ENCODE measurements around the gene E2F8. TPM values are rescaled to one million over a fixed set of nuclear protein-coding genes. Genes with fewer than 3 reads are reported as not detected.
A peak's percentile ranks its signal among the peaks of the same experiment; 100 is the strongest.

Gene E2F8
- total RNA-seq, 4 donors from 2014 or later: 0.17 TPM; not detected in 3

DNA sequence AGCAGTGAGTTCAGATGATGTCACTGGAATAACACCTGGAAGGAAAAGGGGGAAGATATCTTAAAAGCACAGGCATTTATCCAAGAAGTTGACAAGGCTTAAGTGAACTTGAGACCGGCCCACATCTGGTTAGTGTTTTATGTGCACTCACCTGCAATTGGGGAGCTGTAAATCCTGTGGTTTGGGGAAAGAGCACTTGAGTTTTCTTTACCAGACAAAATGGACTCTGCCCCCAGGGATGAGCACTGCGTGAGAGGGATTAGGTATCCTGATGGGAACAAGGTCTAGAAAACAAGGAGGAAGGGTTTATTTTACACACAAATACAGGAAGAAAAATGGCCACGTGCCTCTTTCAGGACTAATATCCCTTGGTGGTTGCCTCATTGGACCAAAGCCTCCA is 15.2 kb downstream of the E2F8 start:
- no peak overlapping the region for H3K4me3 ChIP-seq
- intact Hi-C loops (cut with DNase I): no loop called here
- WGBS: 97% methylated on average over 3 of the region's 3 CpGs
- H3K27ac ChIP-seq (replicated peaks in 1 of 4): no peak overlapping the region
- no peaks in the 10 kb centered on the region for H3K4me1 ChIP-seq
- no peaks in the 10 kb centered on the region for H3K27me3 ChIP-seq
- TF ChIP-seq, protein P1, sequence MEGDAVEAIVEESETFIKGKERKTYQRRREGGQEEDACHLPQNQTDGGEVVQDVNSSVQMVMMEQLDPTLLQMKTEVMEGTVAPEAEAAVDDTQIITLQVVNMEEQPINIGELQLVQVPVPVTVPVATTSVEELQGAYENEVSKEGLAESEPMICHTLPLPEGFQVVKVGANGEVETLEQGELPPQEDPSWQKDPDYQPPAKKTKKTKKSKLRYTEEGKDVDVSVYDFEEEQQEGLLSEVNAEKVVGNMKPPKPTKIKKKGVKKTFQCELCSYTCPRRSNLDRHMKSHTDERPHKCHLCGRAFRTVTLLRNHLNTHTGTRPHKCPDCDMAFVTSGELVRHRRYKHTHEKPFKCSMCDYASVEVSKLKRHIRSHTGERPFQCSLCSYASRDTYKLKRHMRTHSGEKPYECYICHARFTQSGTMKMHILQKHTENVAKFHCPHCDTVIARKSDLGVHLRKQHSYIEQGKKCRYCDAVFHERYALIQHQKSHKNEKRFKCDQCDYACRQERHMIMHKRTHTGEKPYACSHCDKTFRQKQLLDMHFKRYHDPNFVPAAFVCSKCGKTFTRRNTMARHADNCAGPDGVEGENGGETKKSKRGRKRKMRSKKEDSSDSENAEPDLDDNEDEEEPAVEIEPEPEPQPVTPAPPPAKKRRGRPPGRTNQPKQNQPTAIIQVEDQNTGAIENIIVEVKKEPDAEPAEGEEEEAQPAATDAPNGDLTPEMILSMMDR (IDR thresholded peaks at IDR 0.05): no peak
- no peak for TF ChIP-seq POLR2AphosphoS5 (IDR thresholded peaks at IDR 0.05)
- no peak for TF ChIP-seq EP300 (IDR thresholded peaks at IDR 0.05)
- TF ChIP-seq POLR2A (IDR thresholded peaks at IDR 0.05; ENCODE audit: low read depth): no peak
- H3K36me3 ChIP-seq: no peaks in the 10 kb centered on the region
- peaks cover 0 to 5% (median 0%) of the 10 kb centered on the region in 4 donors for H3K9me3 ChIP-seq
- DNase-seq (ENCODE audit: extremely low spot score): no peak

DNA sequence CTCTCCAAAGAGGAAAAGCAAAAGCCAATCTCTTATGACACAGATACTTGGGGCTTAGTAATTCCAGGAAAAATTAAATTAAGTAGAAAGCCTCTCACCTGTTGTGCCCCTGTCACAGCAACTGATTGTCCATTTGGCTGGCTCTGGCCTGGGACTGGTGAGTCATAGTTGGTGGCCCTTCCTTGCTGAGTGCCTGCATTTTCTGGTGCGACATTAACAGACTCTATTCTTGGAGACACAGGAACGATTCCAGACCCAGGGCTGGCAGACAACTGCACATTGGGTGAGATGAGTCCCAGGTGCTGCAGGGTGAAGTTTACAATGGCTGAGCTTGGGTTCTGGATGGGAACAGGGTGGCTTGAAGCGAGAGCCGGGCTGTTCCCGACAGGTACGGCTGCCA is 15.6 kb downstream of the E2F8 start:
- 92% methylated on average over 6 of the region's 6 CpGs for WGBS
- intact Hi-C loops (cut with DNase I): no loop called here
- TF ChIP-seq EP300 (IDR thresholded peaks at IDR 0.05) (no peak), POLR2A (IDR thresholded peaks at IDR 0.05; ENCODE audit: low read depth) (no peak), POLR2AphosphoS5 (IDR thresholded peaks at IDR 0.05) (no peak)
- TF ChIP-seq, protein P1 (IDR thresholded peaks at IDR 0.05): no peak
- H3K27me3 ChIP-seq: no peaks in the 10 kb centered on the region
- H3K27ac ChIP-seq (replicated peaks in 1 of 4): no peak overlapping the region
- H3K36me3 ChIP-seq: no peaks in the 10 kb centered on the region
- peaks cover 0 to 5% (median 0%) of the 10 kb centered on the region in 4 donors for H3K9me3 ChIP-seq
- no peak for DNase-seq (ENCODE audit: extremely low spot score)
- no peak overlapping the region for H3K4me3 ChIP-seq
- no peaks in the 10 kb centered on the region for H3K4me1 ChIP-seq

DNA sequence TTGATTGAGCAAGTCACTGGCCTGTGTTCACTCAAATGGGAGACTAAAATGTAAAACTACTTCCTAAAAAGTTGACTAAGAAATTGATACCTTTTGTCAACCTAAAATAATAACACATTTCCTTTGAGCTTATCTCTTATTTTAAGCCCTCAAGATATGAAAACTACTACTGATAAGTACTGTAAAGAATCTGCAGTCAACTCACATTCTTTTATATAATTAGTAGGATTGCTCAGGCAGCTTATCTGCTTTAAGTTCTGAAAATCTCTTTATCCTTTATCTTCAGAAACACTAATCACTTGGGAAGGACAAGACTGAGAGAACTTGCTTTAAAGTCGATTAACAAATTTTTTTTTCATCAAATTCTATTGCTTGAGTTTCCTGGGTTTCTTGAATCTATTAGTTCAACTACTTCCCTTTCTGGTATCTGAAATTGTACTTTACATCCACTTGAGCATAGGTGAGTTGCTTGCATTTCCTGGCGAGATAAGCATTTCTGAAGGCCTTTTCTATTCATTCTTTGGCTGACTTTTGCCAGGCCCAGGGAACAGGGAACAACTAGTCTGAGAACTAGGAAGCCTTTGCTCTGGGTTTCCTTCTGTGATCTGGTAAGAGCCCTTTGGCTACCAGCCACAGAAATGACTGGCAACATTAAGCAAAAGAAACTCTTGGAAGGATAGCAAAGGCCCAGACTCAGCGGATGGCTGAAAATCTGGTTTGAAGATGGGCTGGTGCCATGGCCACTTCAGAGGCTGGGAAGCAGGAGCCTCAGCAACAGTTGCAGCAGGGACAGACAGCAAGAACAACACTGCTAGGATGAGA is 19.6 kb downstream of the E2F8 start:
- intact Hi-C loops (cut with DNase I): no loop called here
- TF ChIP-seq POLR2A (IDR thresholded peaks at IDR 0.05; ENCODE audit: low read depth): no peak
- TF ChIP-seq, protein P1 (IDR thresholded peaks at IDR 0.05): no peak
- no peak for TF ChIP-seq EP300 (IDR thresholded peaks at IDR 0.05)
- TF ChIP-seq POLR2AphosphoS5 (IDR thresholded peaks at IDR 0.05): no peak
- no peaks in the 10 kb centered on the region for H3K36me3 ChIP-seq
- no peaks in the 10 kb centered on the region for H3K27me3 ChIP-seq
- H3K9me3 ChIP-seq: peaks cover 0 to 5% (median 0%) of the 10 kb centered on the region in 4 donors
- H3K4me3 ChIP-seq: no peak overlapping the region
- H3K4me1 ChIP-seq: no peaks in the 10 kb centered on the region
- H3K27ac ChIP-seq (replicated peaks in 1 of 4): no peak overlapping the region
- peak; percentile 68 for DNase-seq (ENCODE audit: extremely low spot score)
- WGBS: 51% methylated on average over 3 of the region's 3 CpGs

DNA sequence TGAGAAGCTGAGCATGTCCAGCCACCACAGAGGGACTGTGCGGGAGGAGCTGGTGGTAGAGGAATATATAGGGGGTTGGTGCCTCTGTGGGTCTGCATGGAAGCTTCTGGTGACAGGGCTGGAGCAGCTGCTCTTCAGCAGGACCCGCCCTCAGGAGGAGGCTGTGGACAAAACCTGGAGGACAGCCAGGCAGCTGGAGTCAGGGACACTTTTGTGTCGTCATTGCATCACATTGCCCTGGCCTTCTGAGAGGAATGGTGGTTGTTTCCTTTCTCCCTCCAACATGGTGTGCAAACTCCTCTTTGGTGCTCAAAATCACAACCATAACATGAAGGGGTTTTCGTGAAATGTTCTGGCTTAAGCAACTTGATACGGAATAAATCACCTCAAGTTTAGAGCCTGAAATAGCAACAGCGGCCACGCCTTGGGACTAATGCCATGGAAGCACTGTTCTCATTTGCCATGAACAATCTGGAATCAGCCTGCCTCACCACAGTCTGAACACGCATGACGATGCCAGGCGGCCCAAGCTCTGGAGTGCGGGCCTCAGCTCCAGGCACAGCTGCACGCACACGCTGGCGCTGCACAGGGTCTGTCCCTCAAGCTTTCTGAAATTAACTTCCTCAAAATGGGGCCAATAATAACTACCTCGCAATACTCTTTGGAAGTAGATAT is 21.8 kb downstream of the E2F8 start:
- Histone ChIP-seq H3K27ac (replicated peaks in 1 of 4) (no peak overlapping the region), H3K36me3 (no peaks in the 10 kb centered on the region), H3K27me3 (no peaks in the 10 kb centered on the region), H3K4me1 (no peaks in the 10 kb centered on the region), H3K9me3 (peaks cover 0 to 5% (median 0%) of the 10 kb centered on the region in 4 donors), H3K4me3 (no peak overlapping the region)
- peak; percentile 19 for DNase-seq (ENCODE audit: extremely low spot score)
- no peak for TF ChIP-seq POLR2A (IDR thresholded peaks at IDR 0.05; ENCODE audit: low read depth)
- TF ChIP-seq POLR2AphosphoS5 (IDR thresholded peaks at IDR 0.05): no peak
- TF ChIP-seq EP300 (IDR thresholded peaks at IDR 0.05): no peak
- intact Hi-C loops (cut with DNase I): no loop called here
- 79% methylated on average over 8 of the region's 15 CpGs for WGBS

DNA sequence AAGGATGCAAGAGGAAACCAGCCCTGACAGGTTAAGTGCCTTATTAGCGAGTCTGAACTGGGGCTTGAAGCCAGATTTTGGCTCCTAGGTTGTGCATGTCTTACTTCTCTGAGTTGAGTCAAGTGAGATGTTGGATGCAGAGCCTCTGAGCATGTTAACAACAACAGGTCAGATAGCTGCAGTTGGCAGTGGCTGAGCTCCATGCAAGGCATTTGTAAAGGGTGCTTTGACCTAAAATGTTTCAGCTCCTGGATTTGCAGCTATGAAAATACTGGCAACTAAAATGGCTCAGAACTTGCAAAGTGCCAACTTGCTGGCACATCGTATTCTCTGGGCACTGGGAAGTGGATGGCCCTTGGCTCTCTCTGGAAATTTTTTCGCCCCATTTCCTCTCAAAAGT is 22.5 kb downstream of the E2F8 start:
- TF ChIP-seq EP300 (IDR thresholded peaks at IDR 0.05): no peak
- Histone ChIP-seq H3K27ac (replicated peaks in 1 of 4) (no peak overlapping the region), H3K9me3 (peaks cover 0 to 5% (median 0%) of the 10 kb centered on the region in 4 donors), H3K27me3 (peaks cover 0 to 2% (median 0%) of the 10 kb centered on the region in 4 donors), H3K4me3 (no peak overlapping the region), H3K36me3 (no peaks in the 10 kb centered on the region), H3K4me1 (no peaks in the 10 kb centered on the region)
- peak; percentile 78 for DNase-seq (ENCODE audit: extremely low spot score)
- intact Hi-C loops (cut with DNase I): no loop called here
- 91% methylated on average over 3 of the region's 3 CpGs for WGBS

All from esophagus muscularis mucosa (tissue), 4 donors.